A549 (cell line): ENCODE data around the gene ABCA2.

Experiments used
- CHD2 ChIP-seq: fragments of 150-350 bp; IDR thresholded peaks from 2 replicates; pipeline ENCODE4 v1.6.1; 2014; ENCODE audit warnings: low read length; ENCODE audit not compliant: partially characterized antibody
- CHD4 ChIP-seq: fragments of 200-600 bp; sonication (generic); IDR thresholded peaks from 2 replicates; pipeline ENCODE4 v1.6.1; 2016; ENCODE audit warnings: antibody characterized with exemption, mild to moderate bottlenecking, borderline replicate concordance
- CTCF ChIP-seq: fragments of >200 bp; sonication (Bioruptor Twin); formaldehyde crosslinking; IDR thresholded peaks from 3 replicates; pipeline ENCODE4 v1.5.1; 2016
- EP300 ChIP-seq, 2 experiments: fragments of >200 bp; sonication (Bioruptor Twin); formaldehyde crosslinking; IDR thresholded peaks; 2 replicates in 1 of 2; 3 replicates in 1 of 2; pipeline ENCODE4 v1.6.1; 2016 to 2017
- HOXA7 ChIP-seq: fragments of 250-450 bp; sonication (Bioruptor Pico); IDR thresholded peaks from 2 replicates; pipeline ENCODE4 v1.5.0; 2020; ENCODE audit warnings: mild to moderate bottlenecking, moderate library complexity
- MAZ ChIP-seq: fragments of 150-350 bp; IDR thresholded peaks from 2 replicates; pipeline ENCODE4 v1.6.1; 2014; ENCODE audit warnings: antibody characterized with exemption, low read depth, low read length, borderline replicate concordance
- MYC ChIP-seq: IDR thresholded peaks from 2 replicates; pipeline ENCODE4 v1.6.1; 2012; ENCODE audit warnings: mild to moderate bottlenecking, inconsistent platforms, low read length, improper control_type of control experiment, borderline replicate concordance
- POLR2A ChIP-seq: IDR thresholded peaks from 2 replicates; pipeline ENCODE4 v1.6.1; 2012; ENCODE audit warnings: mild to moderate bottlenecking, low read length

DNA sequence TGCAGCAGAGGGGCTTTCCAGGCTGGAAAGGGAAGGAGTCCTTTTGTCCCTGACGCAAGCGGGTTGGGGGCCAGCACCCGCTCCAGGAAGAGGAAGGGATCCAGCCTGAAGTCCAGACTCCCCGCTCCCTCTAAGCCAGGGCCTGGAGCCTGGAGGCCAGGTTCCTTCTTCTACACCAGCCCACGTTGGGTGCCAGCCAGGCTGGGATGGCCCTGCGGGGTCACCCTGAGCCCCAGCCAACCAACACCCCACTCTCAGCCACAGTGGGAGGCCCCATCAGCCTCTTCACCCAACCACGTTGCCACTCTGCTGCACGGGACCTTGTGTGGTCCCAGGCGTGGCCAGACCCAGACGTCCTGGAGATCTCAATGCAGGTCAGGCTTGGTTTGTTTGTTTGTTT is 4.8 kb upstream of the ABCA2 start:
- TF ChIP-seq EP300 (IDR thresholded peaks at IDR 0.05) (no peak), POLR2A (no peak), CTCF (no peak), MAZ (no peak), CHD4 (no peak), MYC (no peak), HOXA7 (CRISPR knock-in tag) (no peak), CHD2 (no peak)
